Liver (tissue), 9 donors: ENCODE data around the gene ELAVL3. TPM values are rescaled to one million over a fixed set of nuclear protein-coding genes. Genes with fewer than 3 reads are reported as not detected.

ENCODE experiments used
- DNase-seq: peaks from one replicate; pipeline ENCODE4 v3.0.0-alpha.2; 2017; ENCODE audit warnings: low spot score
- H3K27ac ChIP-seq, 2 donors: one replicate each; pipeline ENCODE4 v1.7.0; 2013; ENCODE audit warnings: inconsistent platforms in 2 of 2, low read length in 2 of 2, control low read depth in 1 of 2, low read depth in 1 of 2, mild to moderate bottlenecking in 1 of 2
- H3K27me3 ChIP-seq, 4 donors: one replicate each; pipeline versions ENCODE4 v1.6.1 to v1.7.0; 2013; ENCODE audit warnings: low read length in 3 of 4, inconsistent platforms in 1 of 4, mild to moderate bottlenecking in 1 of 4, moderate library complexity in 1 of 4; ENCODE audit not compliant: control insufficient read depth in 4 of 4, insufficient read depth in 4 of 4
- H3K36me3 ChIP-seq, 4 donors: one replicate each; pipeline versions ENCODE4 v1.6.1 to v1.7.0; 2013; ENCODE audit warnings: low read length in 3 of 4, mild to moderate bottlenecking in 3 of 4, low read depth in 1 of 4, moderate library complexity in 1 of 4; ENCODE audit not compliant: control insufficient read depth in 4 of 4, insufficient read depth in 3 of 4
- H3K4me1 ChIP-seq, 4 donors: one replicate each; pipeline versions ENCODE4 v1.6.1 to v1.7.0; 2013; ENCODE audit warnings: low read length in 3 of 4, mild to moderate bottlenecking in 3 of 4, moderate library complexity in 1 of 4; ENCODE audit not compliant: control insufficient read depth in 4 of 4, insufficient read depth in 4 of 4
- H3K4me3 ChIP-seq, 3 donors: one replicate each; pipeline versions ENCODE4 v1.6.1 to v1.7.0; 2013; ENCODE audit warnings: low read length in 3 of 3, control low read depth in 1 of 3, low read depth in 1 of 3, mild to moderate bottlenecking in 1 of 3
- H3K9ac ChIP-seq, 2 donors: one replicate each; pipeline ENCODE4 v1.7.0; 2013; ENCODE audit warnings: low read length in 2 of 2, mild to moderate bottlenecking in 2 of 2, moderate library complexity in 2 of 2, control low read depth in 1 of 2, low read depth in 1 of 2
- H3K9me3 ChIP-seq, 4 donors: one replicate each; pipeline versions ENCODE4 v1.6.1 to v1.7.0; 2013; ENCODE audit warnings: low read length in 3 of 4; ENCODE audit not compliant: control insufficient read depth in 4 of 4
- ATF3 ChIP-seq: IDR thresholded peaks from 2 replicates; pipeline ENCODE4 v1.6.1; 2016; ENCODE audit warnings: antibody characterized with exemption
- FOXA1 ChIP-seq: IDR thresholded peaks from 2 replicates; pipeline ENCODE4 v1.6.1; 2016; ENCODE audit warnings: antibody characterized with exemption
- FOXA2 ChIP-seq: IDR thresholded peaks from 2 replicates; pipeline ENCODE4 v1.6.1; 2016; ENCODE audit warnings: antibody characterized with exemption
- GABPA ChIP-seq, 2 donors: IDR thresholded peaks in 1 of 2; conservative IDR thresholded peaks in 1 of 2; 2 replicates each; pipeline ENCODE4 v1.6.1; 2016; ENCODE audit warnings: antibody characterized with exemption in 2 of 2, mild to moderate bottlenecking in 1 of 2, moderate library complexity in 1 of 2
- HNF4A ChIP-seq, 2 donors: conservative IDR thresholded peaks; 2 replicates each; pipeline ENCODE4 v1.6.1; 2016; ENCODE audit warnings: antibody characterized with exemption in 2 of 2, mild to moderate bottlenecking in 2 of 2
- HNF4G ChIP-seq: IDR thresholded peaks from 2 replicates; pipeline ENCODE4 v1.6.1; 2016; ENCODE audit warnings: antibody characterized with exemption
- JUND ChIP-seq, 2 donors: IDR thresholded peaks; 2 replicates each; pipeline ENCODE4 v1.6.1; 2016; ENCODE audit warnings: antibody characterized with exemption in 2 of 2
- NR2F2 ChIP-seq: IDR thresholded peaks from 2 replicates; pipeline ENCODE4 v1.6.1; 2016; ENCODE audit warnings: antibody characterized with exemption
- RAD21 ChIP-seq, 2 donors: IDR thresholded peaks; 2 replicates each; pipeline ENCODE4 v1.6.1; 2016; ENCODE audit warnings: antibody characterized with exemption in 2 of 2, mild to moderate bottlenecking in 2 of 2
- REST ChIP-seq: IDR thresholded peaks from 2 replicates; pipeline ENCODE4 v1.6.1; 2016; ENCODE audit warnings: antibody characterized with exemption, mild to moderate bottlenecking
- RXRA ChIP-seq, 2 donors: IDR thresholded peaks; 2 replicates each; pipeline ENCODE4 v1.6.1; 2017 to 2018; ENCODE audit warnings: antibody characterized with exemption in 2 of 2, mild to moderate bottlenecking in 1 of 2
- YY1 ChIP-seq: IDR thresholded peaks from 2 replicates; pipeline ENCODE4 v1.6.1; 2016; ENCODE audit warnings: antibody characterized with exemption, mild to moderate bottlenecking
- WGBS: extraction: QIAGEN DNeasy Blood & Tissue Kit; methylation state at CpG from one replicate; pipeline ENCODE4 v1.1.7; 2013; 5-methylcytosine and 5-hydroxymethylcytosine counted together
- polyA plus RNA-seq, 2 donors: library from polyadenylated mRNA; stranded (reverse) in 1 of 2; unstranded in 1 of 2; fragments of 200-250 nt in 1 of 2; fragments of >200 nt in 1 of 2; fragmentation: Nextera tagmentation in 1 of 2; extraction: Ambion mirVana in 1 of 2; gene quantifications; one replicate each; pipeline versions ENCODE4 v1.2.1 to v1.2.3, GENCODE V29; 2013 to 2015
- total RNA-seq, 2 donors: library from RNA; depleted of rRNA; stranded (reverse); fragments of >200 nt; gene quantifications; one replicate each; pipeline ENCODE4 v1.2.3, GENCODE V29; 2014
- TF ChIP-seq, protein P1 (sequence below): fragments of 150-350 bp; IDR thresholded peaks from 2 replicates; pipeline ENCODE4 v1.5.1; 2017; ENCODE audit warnings: improper control_type of control experiment, low read depth, low read length; ENCODE audit not compliant: missing input control
- TF ChIP-seq, protein P2 (sequence below): IDR thresholded peaks from 2 replicates; pipeline ENCODE4 v1.6.1; 2016; ENCODE audit warnings: antibody characterized with exemption
- TF ChIP-seq, protein P3 (sequence below): IDR thresholded peaks from 2 replicates; pipeline ENCODE4 v1.6.1; 2016; ENCODE audit warnings: antibody characterized with exemption
- donor health status: healthy.
- donor health status: healthy.
- donor health status: healthy.
- donor health status: healthy.
- donor health status: healthy.

The ELAVL3 gene
- total and polyA plus RNA-seq, 4 donors = not detected

- TF ChIP-seq, protein P1, sequence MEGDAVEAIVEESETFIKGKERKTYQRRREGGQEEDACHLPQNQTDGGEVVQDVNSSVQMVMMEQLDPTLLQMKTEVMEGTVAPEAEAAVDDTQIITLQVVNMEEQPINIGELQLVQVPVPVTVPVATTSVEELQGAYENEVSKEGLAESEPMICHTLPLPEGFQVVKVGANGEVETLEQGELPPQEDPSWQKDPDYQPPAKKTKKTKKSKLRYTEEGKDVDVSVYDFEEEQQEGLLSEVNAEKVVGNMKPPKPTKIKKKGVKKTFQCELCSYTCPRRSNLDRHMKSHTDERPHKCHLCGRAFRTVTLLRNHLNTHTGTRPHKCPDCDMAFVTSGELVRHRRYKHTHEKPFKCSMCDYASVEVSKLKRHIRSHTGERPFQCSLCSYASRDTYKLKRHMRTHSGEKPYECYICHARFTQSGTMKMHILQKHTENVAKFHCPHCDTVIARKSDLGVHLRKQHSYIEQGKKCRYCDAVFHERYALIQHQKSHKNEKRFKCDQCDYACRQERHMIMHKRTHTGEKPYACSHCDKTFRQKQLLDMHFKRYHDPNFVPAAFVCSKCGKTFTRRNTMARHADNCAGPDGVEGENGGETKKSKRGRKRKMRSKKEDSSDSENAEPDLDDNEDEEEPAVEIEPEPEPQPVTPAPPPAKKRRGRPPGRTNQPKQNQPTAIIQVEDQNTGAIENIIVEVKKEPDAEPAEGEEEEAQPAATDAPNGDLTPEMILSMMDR = no peak
- TF ChIP-seq RXRA (IDR thresholded peaks at IDR 0.05) (no peak), FOXA2 (no peak), ATF3 (no peak), NR2F2 (no peak), GABPA (IDR thresholded peaks at IDR 0.05 in 1 of 2, conservative IDR thresholded peaks at IDR 0.05 in 1 of 2) (no peak), JUND (IDR thresholded peaks at IDR 0.05) (no peak), YY1 (no peak)
Measured at GRCh38 chr19:11465600-11465999, 15.2 kb downstream of the ELAVL3 start (continued).

- H3K36me3 ChIP-seq = no peaks in the 10 kb centered on the region
- no peak overlapping the region for H3K27ac ChIP-seq
- WGBS = 83% methylated on average over 11 of the region's 11 CpGs
- no peak overlapping the region for H3K9ac ChIP-seq
- no peak for DNase-seq
- H3K27me3 ChIP-seq = no peaks in the 10 kb centered on the region
- no peak overlapping the region for H3K4me3 ChIP-seq
- TF ChIP-seq HNF4A (conservative IDR thresholded peaks at IDR 0.05) (no peak), RAD21 (IDR thresholded peaks at IDR 0.05) (no peak), FOXA1 (no peak)
- TF ChIP-seq, protein P2, sequence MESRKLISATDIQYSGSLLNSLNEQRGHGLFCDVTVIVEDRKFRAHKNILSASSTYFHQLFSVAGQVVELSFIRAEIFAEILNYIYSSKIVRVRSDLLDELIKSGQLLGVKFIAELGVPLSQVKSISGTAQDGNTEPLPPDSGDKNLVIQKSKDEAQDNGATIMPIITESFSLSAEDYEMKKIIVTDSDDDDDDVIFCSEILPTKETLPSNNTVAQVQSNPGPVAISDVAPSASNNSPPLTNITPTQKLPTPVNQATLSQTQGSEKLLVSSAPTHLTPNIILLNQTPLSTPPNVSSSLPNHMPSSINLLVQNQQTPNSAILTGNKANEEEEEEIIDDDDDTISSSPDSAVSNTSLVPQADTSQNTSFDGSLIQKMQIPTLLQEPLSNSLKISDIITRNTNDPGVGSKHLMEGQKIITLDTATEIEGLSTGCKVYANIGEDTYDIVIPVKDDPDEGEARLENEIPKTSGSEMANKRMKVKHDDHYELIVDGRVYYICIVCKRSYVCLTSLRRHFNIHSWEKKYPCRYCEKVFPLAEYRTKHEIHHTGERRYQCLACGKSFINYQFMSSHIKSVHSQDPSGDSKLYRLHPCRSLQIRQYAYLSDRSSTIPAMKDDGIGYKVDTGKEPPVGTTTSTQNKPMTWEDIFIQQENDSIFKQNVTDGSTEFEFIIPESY = no peak
- H3K9me3 ChIP-seq = no peaks in the 10 kb centered on the region
- no peaks in the 10 kb centered on the region for H3K4me1 ChIP-seq
Measured at GRCh38 chr19:11464333-11465265, 16.2 kb downstream of the ELAVL3 start.

GRCh38 chr19:11463391-11463790 is 17.5 kb downstream of the ELAVL3 start:
- no peak overlapping the region for H3K9ac ChIP-seq
- no peaks in the 10 kb centered on the region for H3K9me3 ChIP-seq
- H3K4me1 ChIP-seq = no peaks in the 10 kb centered on the region
- H3K36me3 ChIP-seq = no peaks in the 10 kb centered on the region
- H3K4me3 ChIP-seq = no peak overlapping the region
- no peak overlapping the region for H3K27ac ChIP-seq
- no peaks in the 10 kb centered on the region for H3K27me3 ChIP-seq
- 70% methylated on average over 12 of the region's 12 CpGs for WGBS
- DNase-seq = no peak
- TF ChIP-seq FOXA2 (no peak), HNF4A (conservative IDR thresholded peaks at IDR 0.05) (no peak), NR2F2 (no peak), ATF3 (no peak), REST (no peak), YY1 (no peak), RXRA (IDR thresholded peaks at IDR 0.05) (no peak), GABPA (IDR thresholded peaks at IDR 0.05 in 1 of 2, conservative IDR thresholded peaks at IDR 0.05 in 1 of 2) (no peak), HNF4G (no peak)
- TF ChIP-seq, protein P3, sequence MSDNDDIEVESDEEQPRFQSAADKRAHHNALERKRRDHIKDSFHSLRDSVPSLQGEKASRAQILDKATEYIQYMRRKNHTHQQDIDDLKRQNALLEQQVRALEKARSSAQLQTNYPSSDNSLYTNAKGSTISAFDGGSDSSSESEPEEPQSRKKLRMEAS = no peak
- TF ChIP-seq, protein P2 = no peak
